A549 (cell line): ENCODE measurements around the gene HMMR. TPM values are rescaled to one million over a fixed set of nuclear protein-coding genes. Genes with fewer than 3 reads are reported as not detected.

Experiments used
- ATAC-seq, 2 experiments: fragments of 200-7000 bp in 1 of 2; fragments of >200 bp in 1 of 2; cut with Nextera tagmentation in 1 of 2; cut with Tn5 transposase in 1 of 2; 3 replicates each; pipeline versions ENCODE4 v1.8.0 to v1.9.1; 2018 to 2020; ENCODE audit warnings: mild to moderate bottlenecking in 1 of 2, moderate library complexity in 1 of 2
- CTCF ChIA-PET: fragments of 300-600 bp; sonication (Branson Sonifier 250); formaldehyde crosslinking; extraction: SDS; loops from one replicate; lab custom pipeline; 2021; ENCODE audit warnings: antibody characterized with exemption, inconsistent platforms; lab: Yijun Ruan, JAX
- POLR2A ChIA-PET: fragments of 350-600 bp; formaldehyde crosslinking; extraction: SDS; loops from one replicate; lab custom pipeline; 2021; ENCODE audit warnings: antibody characterized with exemption, inconsistent platforms; lab: Yijun Ruan, JAX
- DNase-seq, 2 experiments: peaks; one replicate each; pipeline versions ENCODE4 v3.0.0 to v3.0.0-alpha.2; 2011 to 2016; ENCODE audit warnings: low read depth in 1 of 2, low spot score in 1 of 2
- FAIRE-seq: peaks from 2 replicates; lab custom pipeline; 2011; peaks lifted over from hg19 to GRCh38; lab: Jason Lieb, UNC
- H3K27ac ChIP-seq, 2 experiments: fragments of >200 bp; sonication (Bioruptor Twin); formaldehyde crosslinking; 3 replicates each; pipeline ENCODE4 v1.5.1; 2016 to 2017
- H3K4me1 ChIP-seq: fragments of >200 bp; sonication (Bioruptor Twin); formaldehyde crosslinking; 3 replicates; pipeline ENCODE4 v1.6.1; 2016
- H3K4me2 ChIP-seq: fragments of >200 bp; sonication (Bioruptor Twin); formaldehyde crosslinking; 3 replicates; pipeline ENCODE4 v1.6.1; 2016
- H3K4me3 ChIP-seq: fragments of >200 bp; sonication (Bioruptor Twin); formaldehyde crosslinking; 3 replicates; pipeline ENCODE4 v1.5.1; 2016
- H3K9me3 ChIP-seq: fragments of >200 bp; sonication (Bioruptor Twin); formaldehyde crosslinking; 3 replicates; pipeline ENCODE4 v1.6.1; 2016
- BHLHE40 ChIP-seq: IDR thresholded peaks from 2 replicates; pipeline ENCODE4 v1.6.1; 2012; ENCODE audit warnings: low read depth, low read length, inconsistent platforms
- EHMT2 ChIP-seq: fragments of 200-600 bp; sonication (generic); IDR thresholded peaks from 2 replicates; pipeline ENCODE4 v1.6.1; 2016; ENCODE audit warnings: antibody characterized with exemption, low read depth, mild to moderate bottlenecking, moderate library complexity
- HDAC2 ChIP-seq: fragments of 200-600 bp; sonication (generic); IDR thresholded peaks from 2 replicates; pipeline ENCODE4 v1.6.1; 2016
- HMGXB4 ChIP-seq: fragments of 250-450 bp; sonication (Bioruptor Pico); IDR thresholded peaks from 2 replicates; pipeline ENCODE4 v1.5.0; 2021; ENCODE audit warnings: mild to moderate bottlenecking, moderate library complexity, borderline replicate concordance
- JUNB ChIP-seq: fragments of >200 bp; sonication (Bioruptor Twin); formaldehyde crosslinking; IDR thresholded peaks from 2 replicates; pipeline ENCODE4 v1.6.1; 2016
- MAFK ChIP-seq: fragments of 450-650 bp; IDR thresholded peaks from 2 replicates; pipeline ENCODE4 v1.6.1; 2014; ENCODE audit not compliant: partially characterized antibody
- MAX ChIP-seq: IDR thresholded peaks from 2 replicates; pipeline ENCODE4 v1.6.1; 2012
- NPAS2 ChIP-seq: fragments of 250-450 bp; sonication (Bioruptor Pico); IDR thresholded peaks from 2 replicates; pipeline ENCODE4 v1.8.0; 2022; ENCODE audit warnings: mild to moderate bottlenecking, moderate library complexity, borderline replicate concordance
- USF2 ChIP-seq: fragments of 450-650 bp; IDR thresholded peaks from 2 replicates; pipeline ENCODE4 v1.6.1; 2014; ENCODE audit warnings: antibody characterized with exemption
- WGBS: methylation state at CpG from one replicate; pipeline ENCODE4 v1.1.6; 2017; ENCODE audit errors: missing lambda C conversion rate; 5-methylcytosine and 5-hydroxymethylcytosine counted together
- polyA plus RNA-seq, 4 experiments: library from polyadenylated mRNA; depleted of rRNA in 3 of 4; stranded (reverse); fragments of >200 nt; fragmentation: RNase III in 1 of 4; extraction: RNeasy Plus Mini Kit Qiagen cat#74134 plus additional on column Dnase treatment in 1 of 4; gene quantifications; 2 replicates in 3 of 4; 3 replicates in 1 of 4; pipeline ENCODE4 v1.2.3, GENCODE V29; 2011 to 2017

Gene HMMR
- polyA plus RNA-seq, 2 of the 4 experiments (the other 2 are of a cell fraction), result 34.0 to 66.0 TPM

GRCh38 chr5:163503106-163504078 is 43.0 kb downstream of the HMMR start (continued):
- TF ChIP-seq HMGXB4, result no peak
- no peak for TF ChIP-seq JUNB
- TF ChIP-seq BHLHE40, result peak; percentile 75
- no peak for TF ChIP-seq USF2

- peak overlapping the region; percentile 77 for H3K4me3 ChIP-seq
- H3K4me2 ChIP-seq, result peak overlapping the region; percentile 91
- FAIRE-seq, result no peak
- ATAC-seq, result peak; percentile 32 to 39; a peak in 5 of 6 replicates
- 0 out of 2 replicates have a peak, but pooled peaks have one; percentile 19 for TF ChIP-seq USF2
- TF ChIP-seq MAFK, result peak; percentile 51
- peak; percentile 40; the same call in 1 of the 2 replicates for TF ChIP-seq MAX
- TF ChIP-seq HDAC2, result no peak
- ChIA-PET CTCF (interaction anchor here (0.6 to 2.6 kb wide), 7 partner anchors 9 to 46 kb away, joined by 3 to 18 read pairs (median 5); no protein-coding TSS in a partner anchor), POLR2A (interaction anchor here (1.4 to 2.1 kb wide), 2 partner anchors 44 to 67 kb away, joined by 4 to 28 read pairs; partner anchors contain the start of genes CCNG1, HMMR and NUDCD2)
- peak in 1 of 2 experiments; percentile 41 for DNase-seq
- 2% methylated on average over 27 of the region's 27 CpGs for WGBS
- peak overlapping the region; percentile 87 to 93 for H3K27ac ChIP-seq
- H3K9me3 ChIP-seq, result no peaks in the 10 kb centered on the region
- H3K4me1 ChIP-seq, result peaks cover 29% of the 10 kb centered on the region
Measured at GRCh38 chr5:163504079-163504931, 43.9 kb downstream of the HMMR start.

- DNase-seq, result no peak
- no peak for FAIRE-seq
- ChIA-PET CTCF (interaction anchor here (1.0 to 1.6 kb wide), 4 partner anchors 9 to 67 kb away, joined by 3 to 5 read pairs (median 3); partner anchors contain the start of gene CCNG1), POLR2A (interaction anchor here (1.1 to 2.1 kb wide), 3 partner anchors 9 to 67 kb away, joined by 4 to 28 read pairs (median 4); partner anchors contain the start of genes CCNG1, HMMR and NUDCD2)
- TF ChIP-seq NPAS2 (CRISPR knock-in tag), result no peak
- no peak for TF ChIP-seq EHMT2
- Histone ChIP-seq H3K27ac (peak overlapping the region; percentile 87 to 93), H3K9me3 (no peaks in the 10 kb centered on the region), H3K4me2 (peak overlapping the region; percentile 91), H3K4me1 (peaks cover 36% of the 10 kb centered on the region), H3K4me3 (peak overlapping the region; percentile 77)
- WGBS, result 1% methylated on average over 7 of the region's 7 CpGs
- peak; percentile 26 to 41; a peak in 4 of 6 replicates for ATAC-seq
Measured at GRCh38 chr5:163505049-163505367, 44.6 kb downstream of the HMMR start.
